Activated CD4-positive, alpha-beta T cell treated with anti-CD3 and anti-CD28 coated beads for 36 hours (primary cell): Measurements from ENCODE around the gene CAPZA1. TPM values are rescaled to one million over a fixed set of nuclear protein-coding genes. Genes with fewer than 3 reads are reported as not detected.
A peak's percentile ranks its signal among the peaks of the same experiment; 100 is the strongest.

ENCODE experiments used
- ATAC-seq: fragments of 200-7000 bp; cut with Tn5 transposase; one replicate; pipeline ENCODE4 v1.10.0; 2021; ENCODE audit warnings: mild to moderate bottlenecking, moderate library complexity
- CTCF ChIA-PET: fragments of 350-600 bp; sonication (Branson Sonifier 250); formaldehyde crosslinking; loops from one replicate; lab custom pipeline; 2021; ENCODE audit warnings: antibody characterized with exemption; lab: Charles Lee
- POLR2A ChIA-PET: fragments of 350-600 bp; sonication (Branson Sonifier 250); formaldehyde crosslinking; loops from one replicate; lab custom pipeline; 2021; ENCODE audit warnings: antibody characterized with exemption, inconsistent platforms; lab: Charles Lee
- DNase-seq: peaks from one replicate; pipeline ENCODE4 v3.0.0-alpha.2; 2020
- H3K27ac Mint-ChIP-seq: one replicate; pipeline ENCODE4 v1.8.0; 2021; ENCODE audit warnings: mixed read lengths
- H3K27me3 Mint-ChIP-seq: one replicate; pipeline ENCODE4 v1.8.0; 2021; ENCODE audit warnings: mixed read lengths
- H3K36me3 Mint-ChIP-seq: one replicate; pipeline ENCODE4 v1.8.0; 2021; ENCODE audit warnings: low read depth, mixed read lengths
- H3K4me1 Mint-ChIP-seq: one replicate; pipeline ENCODE4 v1.8.0; 2021; ENCODE audit warnings: mixed read lengths
- H3K4me3 Mint-ChIP-seq: one replicate; pipeline ENCODE4 v1.8.0; 2021; ENCODE audit warnings: mild to moderate bottlenecking, moderate library complexity, mixed read lengths
- H3K9me3 Mint-ChIP-seq: one replicate; pipeline ENCODE4 v1.8.0; 2021; ENCODE audit warnings: low read depth, mixed read lengths
- intact Hi-C, 2 experiments: fragments of 100-400 bp; cut with DNase I in 1 of 2; cut with micrococcal nuclease in 1 of 2; formaldehyde crosslinking; loops; one replicate each; pipeline versions ENCODE4 v1.14.2 to v1.15.1; 2022 to 2024; cut with DNase I, micrococcal nuclease
- total RNA-seq, 2 experiments: library from RNA; stranded (reverse); gene quantifications; one replicate each; pipeline ENCODE4 v1.2.3, GENCODE V29; 2021

CAPZA1 gene
- total RNA-seq, 2 experiments from 2014 or later = 251 to 302 TPM

DNA sequence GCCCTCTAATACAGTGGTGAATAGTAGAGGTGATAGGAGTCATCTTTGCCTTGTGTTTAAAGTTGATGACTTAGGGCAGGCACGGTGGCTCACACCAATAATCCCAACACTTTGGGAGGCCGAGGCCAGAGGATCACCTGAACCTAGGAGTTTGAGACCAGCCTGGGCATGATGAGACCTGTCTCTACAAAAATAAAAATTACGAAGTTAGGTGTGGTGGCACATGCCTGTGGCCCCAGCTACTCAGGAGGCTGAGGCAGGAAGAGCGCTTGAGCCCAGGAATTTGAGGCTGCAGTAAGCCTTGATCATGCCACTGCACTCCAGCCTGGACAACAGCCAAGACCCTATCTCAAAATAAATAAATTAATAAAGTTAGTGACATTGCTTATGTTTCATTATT is 26.6 kb downstream of the CAPZA1 start:
- ChIA-PET CTCF (interaction anchor here (0.5 to 3.2 kb wide), 7 partner anchors 10 to 427 kb away, joined by 3 to 7 read pairs (median 4); partner anchors contain the start of gene LRIG2), POLR2A (interaction anchor here (0.7 kb wide), 1 partner anchor 13 kb away, joined by 3 read pairs; no protein-coding TSS in a partner anchor)
- Mint-ChIP-seq H3K4me1 (peaks cover 44% of the 10 kb centered on the region), H3K27ac (no peak overlapping the region), H3K36me3 (peaks cover 62% of the 10 kb centered on the region), H3K9me3 (no peaks in the 10 kb centered on the region), H3K27me3 (no peaks in the 10 kb centered on the region), H3K4me3 (no peak overlapping the region)
- intact Hi-C loops = no loop called here
- no peak for DNase-seq
- no peak for ATAC-seq

DNA sequence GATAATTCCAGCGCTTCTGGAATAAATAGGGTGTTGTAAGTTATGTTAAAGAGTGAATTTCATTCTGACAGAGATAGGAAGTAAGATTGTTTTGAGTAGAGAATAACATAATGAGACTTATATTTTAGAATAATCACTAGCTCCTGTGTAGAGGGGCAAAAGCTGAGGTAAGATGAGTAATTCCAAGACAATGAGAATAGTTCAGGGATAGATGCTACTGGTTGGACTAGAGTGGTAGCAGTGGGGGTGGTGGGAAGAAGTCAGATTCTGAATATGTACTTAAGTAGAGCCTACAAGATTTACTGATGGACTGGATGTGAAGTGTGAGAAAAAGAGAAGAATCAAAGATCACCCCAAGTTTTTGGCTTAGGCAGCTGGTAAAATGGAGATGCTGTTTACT is 31.6 kb downstream of the CAPZA1 start:
- CTCF ChIA-PET = interaction anchor here (0.5 to 3.5 kb wide), 8 partner anchors 10 to 35 kb away, joined by 3 to 13 read pairs (median 4); no protein-coding TSS in a partner anchor
- Mint-ChIP-seq H3K4me3 (no peak overlapping the region), H3K4me1 (peaks cover 22% of the 10 kb centered on the region), H3K27ac (peak overlapping the region; percentile 87), H3K36me3 (peaks cover 54% of the 10 kb centered on the region), H3K9me3 (no peaks in the 10 kb centered on the region), H3K27me3 (no peaks in the 10 kb centered on the region)
- intact Hi-C loops = no loop called here
- POLR2A ChIA-PET = interaction anchor here (0.6 kb wide), 2 partner anchors 30 to 51 kb away, joined by 5 to 14 read pairs; no protein-coding TSS in a partner anchor
- peak; percentile 77 for ATAC-seq
- DNase-seq = no peak

DNA sequence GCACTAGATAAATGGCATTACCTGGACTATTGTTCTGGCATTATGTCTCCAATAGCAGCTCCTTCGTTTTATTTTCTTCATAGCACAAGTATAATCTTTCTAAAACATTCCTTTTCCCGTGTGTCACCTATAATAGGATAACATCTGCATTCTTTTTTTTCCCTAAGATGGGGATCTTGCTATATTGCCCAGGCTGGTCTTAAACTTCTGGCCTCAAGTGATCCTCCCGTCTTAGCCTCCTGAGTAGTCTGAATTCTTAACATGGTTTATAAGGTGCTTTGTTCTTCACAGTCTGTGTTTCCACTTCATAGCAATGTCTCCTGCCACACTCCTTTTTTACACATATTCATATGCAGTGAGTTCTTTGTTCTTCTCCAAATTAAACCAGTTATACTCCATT is 46.2 kb downstream of the CAPZA1 start:
- Mint-ChIP-seq H3K27me3 (no peaks in the 10 kb centered on the region), H3K27ac (peak overlapping the region; percentile 33), H3K4me3 (no peak overlapping the region), H3K36me3 (peaks cover 82% of the 10 kb centered on the region), H3K4me1 (peaks cover 34% of the 10 kb centered on the region), H3K9me3 (no peaks in the 10 kb centered on the region)
- no peak for ATAC-seq
- intact Hi-C loops = loop anchor here in 1 of 2 experiments (2.0 kb wide), 1 partner anchor 47 kb away; the partner anchor contains the start of genes CAPZA1 and ST7L
- ChIA-PET POLR2A (no interaction called here), CTCF (interaction anchor here (1.0 kb wide), 1 partner anchor 14 kb away, joined by 5 read pairs; no protein-coding TSS in a partner anchor)
- DNase-seq = no peak

DNA sequence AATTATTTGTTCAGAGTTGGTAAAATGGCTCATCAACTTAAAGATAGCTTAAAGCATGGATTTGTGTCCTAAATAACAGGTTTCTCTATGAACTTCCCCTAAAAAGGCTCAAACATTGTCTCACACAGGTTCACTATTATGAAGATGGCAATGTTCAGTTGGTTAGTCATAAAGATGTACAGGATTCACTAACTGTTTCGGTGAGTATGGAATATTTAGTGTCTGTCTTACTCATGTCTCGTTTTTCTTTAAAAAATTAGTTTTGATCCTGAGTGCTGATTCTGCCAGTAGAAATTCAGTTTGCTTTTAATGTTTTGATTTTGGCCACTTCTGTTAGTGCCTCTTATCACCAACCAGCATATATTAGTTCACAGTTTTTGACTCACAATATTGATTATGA is 47.3 kb downstream of the CAPZA1 start:
- Mint-ChIP-seq H3K27ac (peak overlapping the region; percentile 82), H3K27me3 (no peaks in the 10 kb centered on the region), H3K36me3 (peaks cover 80% of the 10 kb centered on the region), H3K9me3 (no peaks in the 10 kb centered on the region), H3K4me1 (peaks cover 34% of the 10 kb centered on the region), H3K4me3 (no peak overlapping the region)
- CTCF ChIA-PET = interaction anchor here (0.7 kb wide), 1 partner anchor 40 kb away, joined by 3 read pairs; no protein-coding TSS in a partner anchor
- intact Hi-C loops = loop anchor here in 1 of 2 experiments (1.0 to 2.0 kb wide), 2 partner anchors 43 to 48 kb away; partner anchors contain the start of genes CAPZA1 and ST7L
- DNase-seq (no peak), ATAC-seq (peak; percentile 69)
- POLR2A ChIA-PET = interaction anchor here (0.6 kb wide), 1 partner anchor 1461 kb away, joined by 5 read pairs; no protein-coding TSS in a partner anchor

DNA sequence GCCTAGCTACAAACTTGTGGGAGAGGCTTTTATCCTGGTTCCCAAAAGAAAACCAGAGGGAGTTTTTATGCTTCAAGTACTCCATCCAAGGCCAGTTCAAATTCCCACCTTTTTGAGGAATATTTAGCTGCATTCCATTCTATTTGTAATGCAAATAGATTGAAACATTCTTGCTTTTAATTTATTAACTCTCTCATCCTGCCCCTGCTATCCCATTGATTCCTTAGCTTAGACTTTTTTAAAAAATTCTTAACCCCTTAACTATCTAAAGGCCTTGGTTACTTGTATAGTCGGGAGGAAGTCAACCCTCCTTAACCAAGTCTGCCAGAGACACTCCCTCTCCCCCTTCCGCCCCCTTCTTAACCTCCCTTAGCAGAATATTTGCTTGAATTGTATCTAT is 52.4 kb downstream of the CAPZA1 start:
- H3K27ac Mint-ChIP-seq = no peak overlapping the region
- H3K4me3 Mint-ChIP-seq = no peak overlapping the region
- H3K4me1 Mint-ChIP-seq = peaks cover 51% of the 10 kb centered on the region
- H3K27me3 Mint-ChIP-seq = no peaks in the 10 kb centered on the region
- POLR2A ChIA-PET = interaction anchor here (0.7 to 0.8 kb wide), 2 partner anchors 22 to 54 kb away, joined by 3 read pairs; no protein-coding TSS in a partner anchor
- peaks cover 69% of the 10 kb centered on the region for H3K36me3 Mint-ChIP-seq
- no peak for DNase-seq
- no peak for ATAC-seq
- CTCF ChIA-PET = interaction anchor here (0.6 to 3.8 kb wide), 9 partner anchors 8 to 1363 kb away, joined by 3 to 19 read pairs (median 3); no protein-coding TSS in a partner anchor
- intact Hi-C loops = no loop called here
- no peaks in the 10 kb centered on the region for H3K9me3 Mint-ChIP-seq

DNA sequence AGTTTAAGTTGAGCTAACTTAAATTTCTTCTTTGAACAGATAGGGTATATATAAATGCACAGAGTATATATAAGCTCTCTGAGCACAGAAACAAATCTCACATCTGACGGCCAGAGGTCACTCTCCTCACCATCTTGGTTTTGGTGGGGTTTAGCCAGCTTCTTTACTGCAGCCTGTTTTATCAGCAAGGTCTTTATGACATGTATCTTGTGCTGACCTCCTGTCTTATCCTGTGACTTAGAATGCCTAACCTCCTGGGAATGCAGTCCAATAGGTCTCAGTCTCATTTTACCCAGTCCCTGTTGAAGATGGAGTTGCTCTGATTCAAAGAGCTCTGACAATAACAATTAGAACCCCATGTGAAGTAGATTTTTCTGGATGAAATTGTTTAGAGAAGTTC is 53.2 kb downstream of the CAPZA1 start:
- intact Hi-C loops = no loop called here
- POLR2A ChIA-PET = interaction anchor here (0.7 to 0.8 kb wide), 4 partner anchors 23 to 55 kb away, joined by 3 to 4 read pairs (median 3); no protein-coding TSS in a partner anchor
- Mint-ChIP-seq H3K4me1 (peaks cover 51% of the 10 kb centered on the region), H3K27ac (peak overlapping the region; percentile 15), H3K36me3 (peaks cover 61% of the 10 kb centered on the region), H3K9me3 (no peaks in the 10 kb centered on the region), H3K4me3 (no peak overlapping the region), H3K27me3 (no peaks in the 10 kb centered on the region)
- CTCF ChIA-PET = interaction anchor here (0.6 to 3.8 kb wide), 7 partner anchors 9 to 361 kb away, joined by 3 to 19 read pairs (median 3); no protein-coding TSS in a partner anchor
- no peak for ATAC-seq
- DNase-seq = no peak

DNA sequence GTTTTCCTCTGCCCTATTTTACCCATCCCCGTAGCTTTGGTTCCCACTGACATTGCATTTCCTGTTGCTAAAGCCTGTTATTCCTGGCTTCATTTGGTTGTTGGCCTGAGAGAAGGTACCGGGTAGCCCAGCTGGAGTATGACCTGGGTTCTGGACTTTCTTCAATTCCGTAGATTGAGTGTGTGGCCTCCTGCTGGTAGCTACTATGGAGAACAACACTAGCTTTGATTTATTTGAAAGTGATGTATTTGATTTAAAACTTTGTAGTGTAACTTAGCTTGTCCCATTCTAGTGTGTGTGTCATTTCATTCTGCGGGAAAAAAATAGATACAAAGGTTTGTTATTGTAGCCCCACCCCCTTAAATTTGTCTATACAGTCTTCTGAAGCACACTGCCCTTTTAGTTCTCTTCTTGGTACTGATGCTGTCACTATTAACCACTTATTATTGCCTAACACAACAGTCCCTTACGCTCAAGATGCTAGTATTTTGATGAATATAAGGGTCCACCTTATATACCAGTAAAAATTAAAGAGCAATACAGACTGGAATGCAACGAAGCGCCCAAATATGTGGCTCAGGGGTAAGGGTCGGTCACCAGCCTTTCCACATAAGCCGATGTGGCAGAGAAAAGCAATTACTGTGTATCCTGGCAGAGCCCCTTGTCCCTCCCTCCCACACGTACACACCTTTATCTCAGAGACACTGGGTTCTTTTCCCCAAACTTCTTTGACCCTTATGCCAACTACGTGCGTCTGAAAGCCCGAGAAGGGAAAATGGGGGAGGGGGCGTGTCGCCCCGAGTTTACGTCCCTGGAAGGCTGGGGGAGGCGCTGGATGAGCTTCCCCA is 54.2 kb downstream of the CAPZA1 start:
- DNase-seq (peak; percentile 16), ATAC-seq (peak; percentile 8)
- H3K36me3 Mint-ChIP-seq = peaks cover 52% of the 10 kb centered on the region
- H3K4me1 Mint-ChIP-seq = peaks cover 50% of the 10 kb centered on the region
- intact Hi-C loops = loop anchor here (1.0 to 2.0 kb wide), 5 partner anchors 30 to 279 kb away; partner anchors contain the start of genes CAPZA1 (in 2 of the 2), ST7L (in 2 of the 2) and PPM1J (in 1 of the 2)
- peak overlapping the region; percentile 88 for H3K4me3 Mint-ChIP-seq
- peak overlapping the region; percentile 92 for H3K27ac Mint-ChIP-seq
- CTCF ChIA-PET = interaction anchor here (0.5 to 3.8 kb wide), 14 partner anchors 10 to 1027 kb away, joined by 3 to 19 read pairs (median 4); partner anchors contain the start of gene LRIG2
- POLR2A ChIA-PET = interaction anchor here (0.6 to 1.7 kb wide), 8 partner anchors 10 to 279 kb away, joined by 3 to 19 read pairs (median 4); no protein-coding TSS in a partner anchor
- no peaks in the 10 kb centered on the region for H3K9me3 Mint-ChIP-seq
- H3K27me3 Mint-ChIP-seq = no peaks in the 10 kb centered on the region

DNA sequence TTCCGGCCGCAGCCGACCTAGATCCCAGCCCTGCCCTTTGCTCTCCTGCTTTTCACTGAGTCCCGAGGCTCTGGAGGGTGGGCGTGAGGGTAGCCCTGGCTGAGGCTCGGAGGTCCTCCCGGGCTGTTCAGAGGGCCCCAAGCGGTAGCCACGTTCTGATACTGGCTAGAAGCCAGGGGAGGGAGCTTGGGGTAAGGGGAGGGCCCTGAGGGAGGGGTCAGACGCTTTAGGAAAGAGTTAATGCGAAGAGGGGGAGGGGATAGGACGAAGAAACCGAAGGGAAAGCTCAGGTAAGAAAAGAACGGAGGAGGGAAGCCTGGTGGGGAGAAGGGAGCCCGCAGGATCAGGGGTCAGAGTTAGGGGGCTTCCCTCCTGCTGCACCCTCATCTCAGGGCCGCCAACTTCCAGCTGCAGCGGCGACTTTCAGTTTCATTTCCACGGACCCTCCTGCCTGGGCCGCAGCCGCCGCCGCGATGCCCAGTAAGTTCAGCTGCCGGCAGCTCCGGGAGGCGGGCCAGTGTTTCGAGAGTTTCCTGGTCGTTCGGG is 54.9 kb downstream of the CAPZA1 start, which contains the start of gene MOV10:
MOV10 (plus strand) TSS at position 220 of the 546 bp plus-strand sequence; CDS start at position 474, 254 bp downstream.
- Mint-ChIP-seq H3K4me3 (peak within 1 kb of the TSS; percentile 88), H3K27me3 (no peaks in the 10 kb centered on the region), H3K36me3 (peaks cover 45% of the 10 kb centered on the region), H3K27ac (peak within 1 kb of the TSS; percentile 92), H3K4me1 (peaks cover 43% of the 10 kb centered on the region), H3K9me3 (no peaks in the 10 kb centered on the region)
- intact Hi-C loops = loop anchor here (1.0 to 2.0 kb wide), 5 partner anchors 30 to 280 kb away; partner anchors contain the start of genes CAPZA1 (in 2 of the 2), ST7L (in 2 of the 2) and PPM1J (in 1 of the 2)
- POLR2A ChIA-PET = interaction anchor here (1.0 to 1.7 kb wide), 5 partner anchors 10 to 280 kb away, joined by 3 to 19 read pairs (median 4); no protein-coding TSS in a partner anchor
- DNase-seq = peak; percentile 77
- CTCF ChIA-PET = interaction anchor here (0.5 to 2.1 kb wide), 10 partner anchors 26 to 1026 kb away, joined by 3 to 8 read pairs (median 3); partner anchors contain the start of gene LRIG2
- ATAC-seq = peak; percentile 83

DNA sequence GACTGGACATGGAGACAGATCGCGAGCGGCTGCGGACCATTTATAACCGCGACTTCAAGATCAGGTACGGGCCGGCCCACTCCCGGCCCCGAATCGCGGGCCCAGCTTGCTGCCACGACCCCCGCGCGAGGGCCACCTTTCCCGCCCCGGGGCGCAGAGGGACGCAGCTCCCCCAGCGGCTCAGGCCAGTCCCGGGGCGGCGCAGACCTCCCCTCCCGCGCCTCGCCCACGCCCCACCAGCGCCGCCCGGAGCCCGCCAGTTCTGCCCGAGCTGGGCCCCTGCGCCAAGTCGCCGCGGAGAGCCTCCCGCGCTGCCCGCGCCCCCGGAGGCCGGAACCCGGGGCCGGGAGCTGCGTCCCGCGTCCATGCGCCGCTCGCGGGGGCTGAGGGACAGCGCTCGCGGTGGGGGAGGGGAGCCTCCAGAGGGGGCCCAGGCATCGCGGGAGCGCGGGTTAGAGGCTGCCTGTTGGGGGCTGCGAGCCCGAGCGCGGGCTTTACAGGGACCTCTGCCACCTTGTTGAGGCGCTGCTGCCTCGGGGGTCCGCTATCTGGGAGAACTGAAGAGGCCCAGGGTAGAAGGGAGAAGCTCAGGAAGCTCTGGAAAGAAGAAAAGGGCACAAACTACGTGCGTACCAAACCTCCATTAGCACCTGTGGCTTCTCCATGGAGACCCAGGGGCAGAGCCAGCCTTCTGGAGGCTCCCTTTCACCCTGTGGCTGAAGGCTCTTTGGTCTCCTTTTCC is 55.5 kb downstream of the CAPZA1 start:
- H3K27ac Mint-ChIP-seq = peak overlapping the region; percentile 92
- H3K27me3 Mint-ChIP-seq = no peaks in the 10 kb centered on the region
- H3K9me3 Mint-ChIP-seq = no peaks in the 10 kb centered on the region
- peak; percentile 70 for DNase-seq
- H3K4me3 Mint-ChIP-seq = peak overlapping the region; percentile 88
- ATAC-seq = peak; percentile 47
- ChIA-PET POLR2A (interaction anchor here (0.5 to 1.7 kb wide), 6 partner anchors 11 to 281 kb away, joined by 3 to 19 read pairs (median 4); no protein-coding TSS in a partner anchor), CTCF (interaction anchor here (0.5 to 2.1 kb wide), 8 partner anchors 25 to 421 kb away, joined by 3 to 8 read pairs (median 3); no protein-coding TSS in a partner anchor)
- intact Hi-C loops = loop anchor here (1.0 to 2.0 kb wide), 5 partner anchors 29 to 280 kb away; partner anchors contain the start of genes CAPZA1 (in 2 of the 2), ST7L (in 2 of the 2) and PPM1J (in 1 of the 2)
- peaks cover 42% of the 10 kb centered on the region for H3K36me3 Mint-ChIP-seq
- peaks cover 42% of the 10 kb centered on the region for H3K4me1 Mint-ChIP-seq
